HepG2 (cell line): ENCODE results near the gene BOLA2B. TPM values are rescaled to one million over a fixed set of nuclear protein-coding genes. Genes with fewer than 3 reads are reported as not detected.

ENCODE experiments used
- ATAC-seq: fragments of 200-7000 bp; cut with Tn5 transposase; 3 replicates; pipeline ENCODE4 v1.9.1; 2020; ENCODE audit warnings: mild to moderate bottlenecking, moderate library complexity
- BruUV-seq: library from RNA; stranded (reverse); fragments of 400-500 nt; replicated peaks from 2 replicates; lab custom pipeline; 2021; lab: Mats Ljungman, UMichigan
- CTCF ChIA-PET: fragments of 300-600 bp; formaldehyde crosslinking; extraction: SDS; loops from one replicate; lab custom pipeline; 2021; ENCODE audit warnings: low total read pairs, inconsistent platforms, low intra/inter-chr PET ratio; lab: Yijun Ruan, JAX
- POLR2A ChIA-PET: fragments of 350-600 bp; sonication (Branson Sonifier 250); formaldehyde crosslinking; loops from one replicate; lab custom pipeline; 2020; ENCODE audit warnings: antibody characterized with exemption, inconsistent platforms; lab: Yijun Ruan, JAX
- DNase-seq: peaks from one replicate; pipeline ENCODE4 v3.0.0-alpha.2; 2015; ENCODE audit warnings: low spot score
- FAIRE-seq: peaks from 3 replicates; lab custom pipeline; 2011; peaks lifted over from hg19 to GRCh38; lab: Jason Lieb, UNC
- H2AFZ ChIP-seq: one replicate; pipeline ENCODE4 v1.6.1; 2011; ENCODE audit warnings: low read length, inconsistent platforms
- H3K27ac ChIP-seq: fragments of 300-600 bp; 3 replicates; pipeline ENCODE4 v1.8.0; 2011; ENCODE audit warnings: mixed run types, mild to moderate bottlenecking, mixed read lengths, low read length, inconsistent platforms; ENCODE audit not compliant: insufficient read depth; ENCODE audit errors: extremely low read length
- H3K27me3 ChIP-seq, 2 experiments: fragments of 200-600 bp in 1 of 2; 2 replicates in 1 of 2; 3 replicates in 1 of 2; pipeline versions ENCODE4 v1.6.0 to v1.8.0; 2011; ENCODE audit warnings: low read length in 2 of 2, mild to moderate bottlenecking in 2 of 2, moderate library complexity in 2 of 2, inconsistent platforms in 1 of 2; ENCODE audit not compliant: insufficient read depth in 2 of 2, control insufficient read depth in 1 of 2
- H3K36me3 ChIP-seq, 2 experiments: fragments of 200-600 bp in 1 of 2; replicated peaks in 1 of 2; 2 replicates in 1 of 2; 3 replicates in 1 of 2; pipeline versions ENCODE4 v1.5.1 to v1.8.0; 2011; ENCODE audit warnings: low read length in 2 of 2, inconsistent platforms in 1 of 2; ENCODE audit not compliant: insufficient read depth in 2 of 2, control insufficient read depth in 1 of 2
- H3K4me1 ChIP-seq: 2 replicates; pipeline ENCODE4 v1.5.1; 2012; ENCODE audit warnings: low read length, inconsistent platforms; ENCODE audit not compliant: insufficient read depth
- H3K4me2 ChIP-seq: 2 replicates; pipeline ENCODE4 v1.6.0; 2011; ENCODE audit warnings: low read depth, low read length, inconsistent platforms
- H3K4me3 ChIP-seq, 3 experiments: fragments of 200-600 bp in 1 of 3; sonication (generic), shearing (Covaris generic) in 1 of 3; replicated peaks in 1 of 3; 2 replicates each; pipeline ENCODE4 v1.5.1; 2011 to 2016; ENCODE audit warnings: low read length in 3 of 3, inconsistent platforms in 2 of 3, low read depth in 2 of 3, mild to moderate bottlenecking in 2 of 3, control low read depth in 1 of 3, mixed read lengths in 1 of 3; ENCODE audit not compliant: insufficient read depth in 1 of 3
- H3K79me2 ChIP-seq: one replicate; pipeline ENCODE4 v1.6.1; 2011; ENCODE audit warnings: low read length, inconsistent platforms; ENCODE audit not compliant: insufficient read depth
- H3K9ac ChIP-seq: 2 replicates; pipeline ENCODE4 v1.6.0; 2011; ENCODE audit warnings: mild to moderate bottlenecking, low read depth, low read length, inconsistent platforms; ENCODE audit not compliant: insufficient read depth
- H3K9me3 ChIP-seq: 2 replicates; pipeline ENCODE4 v1.5.1; 2012; ENCODE audit warnings: mild to moderate bottlenecking, low read length
- H4K20me1 ChIP-seq: 2 replicates; pipeline ENCODE4 v1.6.0; 2011; ENCODE audit warnings: inconsistent platforms, mild to moderate bottlenecking, low read length, moderate library complexity; ENCODE audit not compliant: insufficient read depth
- ATF5 ChIP-seq: sonication (generic); formaldehyde crosslinking; IDR thresholded peaks from 2 replicates; pipeline ENCODE4 v1.4.0; 2020; ENCODE audit warnings: mild to moderate bottlenecking, low read depth, missing genetic modification reagents
- HNRNPL ChIP-seq: fragments of 200-400 bp; formaldehyde crosslinking; IDR thresholded peaks from 2 replicates; pipeline ENCODE4 v1.6.1; 2017; ENCODE audit warnings: mild to moderate bottlenecking, low read depth, low read length
- NR2F6 ChIP-seq, 2 experiments: IDR thresholded peaks; 2 replicates each; pipeline ENCODE4 v1.6.1; 2016; ENCODE audit warnings: antibody characterized with exemption in 1 of 2, mild to moderate bottlenecking in 1 of 2
- POLR2AphosphoS5 ChIP-seq: IDR thresholded peaks from 2 replicates; pipeline ENCODE4 v1.6.1; 2012; ENCODE audit warnings: low read depth, low read length
- RORA ChIP-seq: sonication (generic); formaldehyde crosslinking; IDR thresholded peaks from 2 replicates; pipeline ENCODE4 v1.5.0; 2020; ENCODE audit warnings: mild to moderate bottlenecking, missing genetic modification reagents, moderate library complexity
- ZNF20 ChIP-seq: sonication (generic); formaldehyde crosslinking; IDR thresholded peaks from 2 replicates; pipeline ENCODE4 v1.4.0; 2020; ENCODE audit warnings: mild to moderate bottlenecking, moderate library complexity, missing genetic modification reagents
- ZNF629 ChIP-seq: sonication (generic); formaldehyde crosslinking; conservative IDR thresholded peaks from 2 replicates; pipeline ENCODE4 v1.5.0; 2020; ENCODE audit warnings: missing genetic modification reagents
- WGBS: methylation state at CpG from one replicate; pipeline ENCODE4 v1.1.6; 2017; ENCODE audit warnings: low lambda C conversion rate; 5-methylcytosine and 5-hydroxymethylcytosine counted together
- in situ Hi-C: cut with HindIII; loops from 2 replicates; pipeline ENCODE4 v1.10.0; 2017; ENCODE audit warnings: low pct_unique_long_range_greater_than_20kb; ENCODE audit not compliant: extremely low pct_ligation_motif_present
- intact Hi-C: fragments of 100-400 bp; cut with micrococcal nuclease; formaldehyde crosslinking; loops from one replicate; pipeline ENCODE4 v1.10.0; 2022; ENCODE audit not compliant: unreplicated experiment
- polyA plus RNA-seq, 8 experiments: library from polyadenylated mRNA; depleted of rRNA in 3 of 8; stranded (reverse) in 7 of 8; unstranded in 1 of 8; fragments of >200 nt; fragmentation: Illumina TruSeq in 4 of 8; extraction: Trizol in 4 of 8; gene quantifications; 2 replicates each; pipeline versions ENCODE4 v1.2.1 to v1.2.3, GENCODE V29; 2011 to 2016; ENCODE audit warnings: low read depth in 4 of 8, missing spikeins in 1 of 8, mixed read lengths in 1 of 8; ENCODE audit not compliant: insufficient read depth in 1 of 8
- total RNA-seq, 5 experiments: library from RNA; depleted of rRNA; stranded (reverse); fragments of >200 nt; fragmentation: Illumina TruSeq; extraction: Trizol; gene quantifications; 2 replicates each; pipeline ENCODE4 v1.2.3, GENCODE V29; 2016; ENCODE audit warnings: low read depth in 1 of 5
- TF ChIP-seq, protein P1 (sequence below): sonication (generic); formaldehyde crosslinking; IDR thresholded peaks from 2 replicates; pipeline ENCODE4 v1.8.0; 2023; ENCODE audit warnings: mild to moderate bottlenecking, missing genetic modification reagents
- TF ChIP-seq, protein P2 (sequence below): sonication (generic); formaldehyde crosslinking; IDR thresholded peaks from 2 replicates; pipeline ENCODE4 v1.4.0; 2020; ENCODE audit warnings: missing genetic modification reagents
- TF ChIP-seq, protein P3 (sequence below): sonication (generic); formaldehyde crosslinking; IDR thresholded peaks from 2 replicates; pipeline ENCODE4 v1.5.0; 2020; ENCODE audit warnings: mild to moderate bottlenecking, missing genetic modification reagents, moderate library complexity
- TF ChIP-seq, protein P4 (sequence below): sonication (generic); formaldehyde crosslinking; IDR thresholded peaks from 2 replicates; pipeline ENCODE4 v1.5.1; 2020; ENCODE audit warnings: mild to moderate bottlenecking, missing genetic modification reagents, moderate library complexity
- TF ChIP-seq, protein P5 (sequence below): IDR thresholded peaks from 2 replicates; pipeline ENCODE4 v1.6.1; 2012; ENCODE audit warnings: inconsistent platforms

The BOLA2B gene
- total and polyA plus RNA-seq, 2 of the 13 experiments (the other 11 are each of a cell fraction or from before 2014, with no cell fraction given): 63.8 to 295 TPM

- TF ChIP-seq, protein P1, sequence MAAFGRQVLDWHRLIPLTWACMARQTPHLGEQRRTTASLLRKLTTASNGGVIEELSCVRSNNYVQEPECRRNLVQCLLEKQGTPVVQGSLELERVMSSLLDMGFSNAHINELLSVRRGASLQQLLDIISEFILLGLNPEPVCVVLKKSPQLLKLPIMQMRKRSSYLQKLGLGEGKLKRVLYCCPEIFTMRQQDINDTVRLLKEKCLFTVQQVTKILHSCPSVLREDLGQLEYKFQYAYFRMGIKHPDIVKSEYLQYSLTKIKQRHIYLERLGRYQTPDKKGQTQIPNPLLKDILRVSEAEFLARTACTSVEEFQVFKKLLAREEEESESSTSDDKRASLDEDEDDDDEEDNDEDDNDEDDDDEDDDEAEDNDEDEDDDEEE: peak; percentile 25; the same call in 1 of the 2 replicates
- TF ChIP-seq RORA (no peak), HNRNPL (peak; percentile 16; the same call in 1 of the 2 replicates), POLR2AphosphoS5 (peak; percentile 77)
- TF ChIP-seq, protein P2, sequence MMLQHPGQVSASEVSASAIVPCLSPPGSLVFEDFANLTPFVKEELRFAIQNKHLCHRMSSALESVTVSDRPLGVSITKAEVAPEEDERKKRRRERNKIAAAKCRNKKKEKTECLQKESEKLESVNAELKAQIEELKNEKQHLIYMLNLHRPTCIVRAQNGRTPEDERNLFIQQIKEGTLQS (CRISPR knock-in tag): 0 out of 2 replicates have a peak, but pooled peaks have one; percentile 20
Observed at GRCh38 chr16:30183233-30184095, 10.0 kb downstream of the BOLA2B start, which contains the start of gene CORO1A (continued).

DNA sequence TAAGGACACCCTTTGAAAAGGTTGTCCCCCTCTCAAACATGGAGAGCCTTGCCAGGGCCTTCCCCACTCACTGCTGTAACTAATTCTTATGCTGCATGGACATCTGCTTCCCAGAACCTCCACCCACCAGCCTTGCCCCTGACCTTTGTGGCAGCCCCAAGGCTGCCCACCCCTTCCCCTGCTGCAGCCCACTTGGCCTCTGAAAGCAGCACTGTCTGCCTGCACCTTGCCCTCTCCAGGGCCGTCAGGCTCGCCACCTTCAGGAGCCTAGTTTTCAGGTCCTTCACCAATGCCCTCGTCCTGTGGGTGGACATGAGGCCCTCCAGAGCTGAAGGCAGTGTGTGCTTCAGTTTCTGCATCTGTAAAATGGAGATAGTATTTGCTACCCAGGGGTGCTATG, 12.7 kb downstream of the BOLA2B start:
- FAIRE-seq: no peak
- ChIA-PET CTCF (interaction anchor here (1.2 kb wide), 1 partner anchor 68 kb away, joined by 3 read pairs; no protein-coding TSS in a partner anchor), POLR2A (interaction anchor here (0.6 to 1.0 kb wide), 3 partner anchors 30 to 69 kb away, joined by 3 to 4 read pairs (median 4); no protein-coding TSS in a partner anchor)
- Histone ChIP-seq H3K79me2 (no peaks in the 10 kb centered on the region), H2AFZ (no peak overlapping the region), H3K27me3 (no peaks in the 10 kb centered on the region; a peak in 1 of 5 replicates), H3K4me3 (0 out of 6 replicates have a peak overlapping the region, but pooled peaks of 1 of the 3 experiments have one; percentile 7), H3K36me3 (no peaks in the 10 kb centered on the region), H4K20me1 (no peaks in the 10 kb centered on the region), H3K27ac (no peak overlapping the region), H3K4me1 (peaks cover 68% of the 10 kb centered on the region), H3K9me3 (no peaks in the 10 kb centered on the region), H3K9ac (no peak overlapping the region), H3K4me2 (peak overlapping the region; percentile 42)
- 0% methylated on average over 3 of the region's 3 CpGs for WGBS
- DNase-seq: no peak
- no peak for ATAC-seq
- in situ Hi-C loops: no loop called here
- BruUV-seq: no TSS peak
- intact Hi-C loops: no loop called here
- TF ChIP-seq ZNF629 (CRISPR knock-in tag) (peak; percentile 67; the same call in 1 of the 2 replicates), ZNF20 (CRISPR knock-in tag) (no peak), HNRNPL (0 out of 2 replicates have a peak, but pooled peaks have one; percentile 55), NR2F6 (IDR thresholded peaks at IDR 0.05) (0 out of 2 replicates have a peak, but pooled peaks have one; percentile 17), NR2F6 (CRISPR knock-in tag; IDR thresholded peaks at IDR 0.05) (no peak), ATF5 (no peak)
- TF ChIP-seq, protein P3, sequence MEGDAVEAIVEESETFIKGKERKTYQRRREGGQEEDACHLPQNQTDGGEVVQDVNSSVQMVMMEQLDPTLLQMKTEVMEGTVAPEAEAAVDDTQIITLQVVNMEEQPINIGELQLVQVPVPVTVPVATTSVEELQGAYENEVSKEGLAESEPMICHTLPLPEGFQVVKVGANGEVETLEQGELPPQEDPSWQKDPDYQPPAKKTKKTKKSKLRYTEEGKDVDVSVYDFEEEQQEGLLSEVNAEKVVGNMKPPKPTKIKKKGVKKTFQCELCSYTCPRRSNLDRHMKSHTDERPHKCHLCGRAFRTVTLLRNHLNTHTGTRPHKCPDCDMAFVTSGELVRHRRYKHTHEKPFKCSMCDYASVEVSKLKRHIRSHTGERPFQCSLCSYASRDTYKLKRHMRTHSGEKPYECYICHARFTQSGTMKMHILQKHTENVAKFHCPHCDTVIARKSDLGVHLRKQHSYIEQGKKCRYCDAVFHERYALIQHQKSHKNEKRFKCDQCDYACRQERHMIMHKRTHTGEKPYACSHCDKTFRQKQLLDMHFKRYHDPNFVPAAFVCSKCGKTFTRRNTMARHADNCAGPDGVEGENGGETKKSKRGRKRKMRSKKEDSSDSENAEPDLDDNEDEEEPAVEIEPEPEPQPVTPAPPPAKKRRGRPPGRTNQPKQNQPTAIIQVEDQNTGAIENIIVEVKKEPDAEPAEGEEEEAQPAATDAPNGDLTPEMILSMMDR (CRISPR knock-in tag): peak; percentile 23
- TF ChIP-seq, protein P4, sequence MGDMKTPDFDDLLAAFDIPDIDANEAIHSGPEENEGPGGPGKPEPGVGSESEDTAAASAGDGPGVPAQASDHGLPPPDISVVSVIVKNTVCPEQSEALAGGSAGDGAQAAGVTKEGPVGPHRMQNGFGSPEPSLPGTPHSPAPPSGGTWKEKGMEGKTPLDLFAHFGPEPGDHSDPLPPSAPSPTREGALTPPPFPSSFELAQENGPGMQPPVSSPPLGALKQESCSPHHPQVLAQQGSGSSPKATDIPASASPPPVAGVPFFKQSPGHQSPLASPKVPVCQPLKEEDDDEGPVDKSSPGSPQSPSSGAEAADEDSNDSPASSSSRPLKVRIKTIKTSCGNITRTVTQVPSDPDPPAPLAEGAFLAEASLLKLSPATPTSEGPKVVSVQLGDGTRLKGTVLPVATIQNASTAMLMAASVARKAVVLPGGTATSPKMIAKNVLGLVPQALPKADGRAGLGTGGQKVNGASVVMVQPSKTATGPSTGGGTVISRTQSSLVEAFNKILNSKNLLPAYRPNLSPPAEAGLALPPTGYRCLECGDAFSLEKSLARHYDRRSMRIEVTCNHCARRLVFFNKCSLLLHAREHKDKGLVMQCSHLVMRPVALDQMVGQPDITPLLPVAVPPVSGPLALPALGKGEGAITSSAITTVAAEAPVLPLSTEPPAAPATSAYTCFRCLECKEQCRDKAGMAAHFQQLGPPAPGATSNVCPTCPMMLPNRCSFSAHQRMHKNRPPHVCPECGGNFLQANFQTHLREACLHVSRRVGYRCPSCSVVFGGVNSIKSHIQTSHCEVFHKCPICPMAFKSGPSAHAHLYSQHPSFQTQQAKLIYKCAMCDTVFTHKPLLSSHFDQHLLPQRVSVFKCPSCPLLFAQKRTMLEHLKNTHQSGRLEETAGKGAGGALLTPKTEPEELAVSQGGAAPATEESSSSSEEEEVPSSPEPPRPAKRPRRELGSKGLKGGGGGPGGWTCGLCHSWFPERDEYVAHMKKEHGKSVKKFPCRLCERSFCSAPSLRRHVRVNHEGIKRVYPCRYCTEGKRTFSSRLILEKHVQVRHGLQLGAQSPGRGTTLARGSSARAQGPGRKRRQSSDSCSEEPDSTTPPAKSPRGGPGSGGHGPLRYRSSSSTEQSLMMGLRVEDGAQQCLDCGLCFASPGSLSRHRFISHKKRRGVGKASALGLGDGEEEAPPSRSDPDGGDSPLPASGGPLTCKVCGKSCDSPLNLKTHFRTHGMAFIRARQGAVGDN: peak; percentile 37
- TF ChIP-seq, protein P5, sequence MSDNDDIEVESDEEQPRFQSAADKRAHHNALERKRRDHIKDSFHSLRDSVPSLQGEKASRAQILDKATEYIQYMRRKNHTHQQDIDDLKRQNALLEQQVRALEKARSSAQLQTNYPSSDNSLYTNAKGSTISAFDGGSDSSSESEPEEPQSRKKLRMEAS: peak; percentile 22; the same call in 1 of the 2 replicates
